PC-3 (cell line): ENCODE data around the gene MON1A. TPM values are rescaled to one million over a fixed set of nuclear protein-coding genes. Genes with fewer than 3 reads are reported as not detected.

Source experiments
- ATAC-seq: fragments of 200-7000 bp; cut with Tn5 transposase; 2 replicates; pipeline ENCODE4 v1.9.1; 2020; ENCODE audit warnings: mild to moderate bottlenecking, moderate library complexity
- Bru-seq: library from RNA; stranded (reverse); fragments of 400-500 nt; gene quantifications from one replicate; lab custom pipeline; 2021; lab: Mats Ljungman, UMichigan
- BruChase-seq, 2 experiments: library from RNA; stranded (reverse); fragments of 400-500 nt; gene quantifications; one replicate each; lab custom pipeline; 2021; lab: Mats Ljungman, UMichigan
- BruUV-seq: library from RNA; stranded (reverse); fragments of 400-500 nt; replicated peaks from 2 replicates; lab custom pipeline; 2021; lab: Mats Ljungman, UMichigan
- CTCF ChIA-PET: fragments of 300-600 bp; sonication (Branson Sonifier 250); formaldehyde crosslinking; loops from one replicate; lab custom pipeline; 2022; ENCODE audit warnings: antibody characterized with exemption; lab: Charles Lee
- POLR2A ChIA-PET: fragments of 300-600 bp; sonication (Branson Sonifier 250); formaldehyde crosslinking; loops from one replicate; lab custom pipeline; 2022; ENCODE audit warnings: antibody characterized with exemption; ENCODE audit not compliant: unreplicated experiment; lab: Charles Lee
- DNase-seq: peaks from one replicate; pipeline ENCODE4 v3.0.0-alpha.2; 2015
- H2AFZ ChIP-seq: fragments of 300-600 bp; sonication (generic); 2 replicates; pipeline ENCODE4 v1.6.0; 2016; ENCODE audit warnings: antibody characterized with exemption, low read length
- H3F3A ChIP-seq: fragments of 300-600 bp; sonication (generic); one replicate; pipeline ENCODE4 v1.6.0; 2017; ENCODE audit warnings: antibody characterized with exemption, low read length, control low read depth, mild to moderate bottlenecking; ENCODE audit not compliant: unreplicated experiment
- H3K27ac ChIP-seq: fragments of 300-600 bp; sonication (generic); 2 replicates; pipeline ENCODE4 v1.5.1; 2016; ENCODE audit warnings: mild to moderate bottlenecking, low read length
- H3K27me3 ChIP-seq: fragments of 300-600 bp; sonication (generic); 2 replicates; pipeline ENCODE4 v1.6.1; 2016; ENCODE audit warnings: low read length, mixed read lengths
- H3K36me3 ChIP-seq: fragments of 300-600 bp; sonication (generic); 2 replicates; pipeline ENCODE4 v1.6.1; 2016; ENCODE audit warnings: low read depth, mixed run types, low read length, mixed read lengths
- H3K4me1 ChIP-seq: fragments of 300-600 bp; sonication (generic); 2 replicates; pipeline ENCODE4 v1.5.1; 2016; ENCODE audit warnings: low read length; ENCODE audit not compliant: insufficient read depth
- H3K4me2 ChIP-seq: fragments of 300-600 bp; sonication (generic); 2 replicates; pipeline ENCODE4 v1.6.0; 2016; ENCODE audit warnings: low read length
- H3K4me3 ChIP-seq: fragments of 300-600 bp; sonication (generic); 2 replicates; pipeline ENCODE4 v1.5.1; 2016; ENCODE audit warnings: mild to moderate bottlenecking, low read length, mixed read lengths
- H3K79me2 ChIP-seq: fragments of 300-600 bp; sonication (generic); 2 replicates; pipeline ENCODE4 v1.6.1; 2017; ENCODE audit warnings: low read length, mixed read lengths
- H3K9ac ChIP-seq: fragments of 300-600 bp; sonication (generic); 2 replicates; pipeline ENCODE4 v1.6.0; 2016; ENCODE audit warnings: mild to moderate bottlenecking, low read length
- H3K9me2 ChIP-seq: fragments of 300-600 bp; sonication (generic); replicated peaks from 2 replicates; pipeline ENCODE4 v1.6.1; 2016; ENCODE audit warnings: mixed run types, low read length, mixed read lengths
- H3K9me3 ChIP-seq: fragments of 300-600 bp; sonication (generic); 2 replicates; pipeline ENCODE4 v1.6.1; 2016; ENCODE audit warnings: low read length, mixed read lengths
- H4K20me1 ChIP-seq: fragments of 300-600 bp; sonication (generic); 2 replicates; pipeline ENCODE4 v1.6.1; 2016; ENCODE audit warnings: low read length, mixed read lengths
- CTCF ChIP-seq: fragments of 300-600 bp; sonication (generic); conservative IDR thresholded peaks from 2 replicates; pipeline ENCODE4 v1.5.1; 2017; ENCODE audit warnings: antibody characterized with exemption, low read depth, mild to moderate bottlenecking, low read length
- EZH2 ChIP-seq: fragments of 300-600 bp; sonication (generic); IDR thresholded peaks from one replicate; pipeline ENCODE4 v1.6.1; 2017; ENCODE audit warnings: antibody characterized with exemption, mild to moderate bottlenecking, low read length; ENCODE audit not compliant: unreplicated experiment
- EZH2phosphoT487 ChIP-seq: fragments of 300-600 bp; sonication (generic); IDR thresholded peaks from 2 replicates; pipeline ENCODE4 v1.6.1; 2018; ENCODE audit warnings: mild to moderate bottlenecking, antibody characterized with exemption, low read length, borderline replicate concordance
- intact Hi-C: fragments of 100-400 bp; cut with micrococcal nuclease; formaldehyde crosslinking; loops from 2 replicates; pipeline ENCODE4 v1.9.0; 2023
- long read RNA-seq: library from polyadenylated mRNA; unstranded; transcript quantifications from one replicate; pipeline ENCODE4 v2.0.0, GENCODE V29; 2021; ENCODE audit not compliant: unreplicated experiment
- total RNA-seq: library from RNA; depleted of rRNA; stranded (reverse); fragments of >200 nt; gene quantifications from 2 replicates; pipeline ENCODE4 v1.2.3, GENCODE V29; 2014; rRNA removed

MON1A gene
- total RNA-seq (20.8 and 24.9 TPM in 2 replicates), Bru-seq, nascent RNA (percentile 53 among the genes with signal in this experiment), BruChase-seq, experiment 1, labeled RNA remaining after a 6-hour chase (percentile 68 among the genes with signal in this experiment), BruChase-seq, experiment 2, labeled RNA remaining after a 2-hour chase (percentile 57 among the genes with signal in this experiment)
- long read RNA-seq, transcript MON1A-201 (6 exons, 2,370 nt), result major isoform, 43 of 72 reads
- long read RNA-seq, transcript MON1A-203 (5 exons, 1,617 nt), result minor isoform, 12 of 72 reads
- long read RNA-seq, partial matches to known transcripts, result 7 of 72 reads
- long read RNA-seq, other reads (novel, unspliced or antisense), result 9 of 72 reads

DNA sequence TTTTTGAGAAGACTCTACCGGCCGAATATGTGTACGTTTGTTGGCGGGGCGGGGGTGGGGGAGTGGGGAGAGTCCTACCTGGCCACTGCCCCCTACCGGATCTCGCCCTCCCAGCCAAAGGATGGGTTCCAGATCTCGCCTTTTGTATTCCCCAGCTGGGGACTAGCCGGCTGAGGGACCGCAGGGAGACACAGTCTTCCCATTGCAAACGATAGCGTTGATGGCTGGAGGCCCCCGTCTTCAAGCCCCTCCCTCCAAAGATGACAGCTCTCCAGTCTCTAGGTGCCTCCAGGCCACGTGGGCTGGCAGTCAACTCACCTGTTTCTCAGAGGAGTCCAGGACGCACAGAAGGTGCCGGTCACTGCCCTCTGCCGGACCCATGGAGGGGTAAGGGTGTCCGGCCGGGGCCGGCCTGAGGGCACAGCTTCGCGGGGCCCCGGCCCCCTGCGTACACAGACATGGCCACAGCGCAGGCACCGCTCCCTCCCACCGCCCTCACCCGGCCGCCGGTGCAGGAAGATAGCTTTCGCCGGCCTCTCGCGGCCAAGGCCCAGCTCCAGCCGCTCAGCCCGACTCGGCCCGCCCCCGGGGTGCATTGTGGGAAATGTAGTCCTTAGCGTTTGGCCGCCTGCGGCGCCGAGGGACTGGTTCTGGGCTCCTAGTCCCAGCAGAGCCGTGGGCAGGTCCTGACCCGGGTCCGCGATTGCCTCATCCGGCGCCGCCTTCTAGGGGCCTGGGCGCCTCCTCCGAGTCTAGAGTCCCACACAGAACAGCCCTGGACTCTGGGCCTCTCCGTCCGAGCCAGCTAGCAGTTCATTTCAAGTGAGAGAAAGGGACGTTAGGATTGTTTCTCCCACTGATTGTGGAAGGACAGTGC lies at the start of gene MON1A:
Gene MON1A, minus strand, starts transcription at position 521 of the 877 bp plus-strand sequence. CDS start 16,465 bp downstream, outside the sequence.
- ChIA-PET CTCF (interaction anchor here (0.5 to 1.5 kb wide), 6 partner anchors 10 to 126 kb away, joined by 4 to 16 read pairs (median 6); partner anchors contain the start of genes INKA1 and RBM6), POLR2A (interaction anchor here (0.6 to 1.3 kb wide), 4 partner anchors 11 to 143 kb away, joined by 4 to 9 read pairs (median 6); partner anchors contain the start of genes MST1R and RBM6)

GRCh38 chr3:49976942-49977341 lies 47.3 kb upstream of the MON1A start:
- DNase-seq, result no peak
- ChIA-PET CTCF (no interaction called here), POLR2A (no interaction called here)
- Histone ChIP-seq H3K4me1 (no peaks in the 10 kb centered on the region), H3K9me3 (no peaks in the 10 kb centered on the region), H3K27me3 (no peaks in the 10 kb centered on the region), H3K79me2 (no peaks in the 10 kb centered on the region), H3K36me3 (peaks cover 31% of the 10 kb centered on the region; the same call in 1 of the 2 replicates), H3K4me2 (no peak overlapping the region), H3K9ac (no peak overlapping the region), H3K27ac (no peak overlapping the region), H3F3A (no peaks in the 10 kb centered on the region), H3K9me2 (no peaks in the 10 kb centered on the region), H4K20me1 (no peaks in the 10 kb centered on the region), H3K4me3 (no peak overlapping the region), H2AFZ (no peak overlapping the region)
- no peak for ATAC-seq
- intact Hi-C loops, result no loop called here
- TF ChIP-seq EZH2, result no peak
- no peak for TF ChIP-seq CTCF
- no peak for TF ChIP-seq EZH2phosphoT487
- TSS peak; percentile 10 for BruUV-seq

More for the DNA sequence above, at the start of gene MON1A:
- peak; percentile 94 for DNase-seq
- no peaks in the 10 kb centered on the region for H3K9me2 ChIP-seq
- TSS peak; percentile 58 for BruUV-seq
- no peaks in the 10 kb centered on the region for H3F3A ChIP-seq
- H4K20me1 ChIP-seq, result no peaks in the 10 kb centered on the region
- peak within 1 kb of the TSS; percentile 97 for H2AFZ ChIP-seq
- H3K4me3 ChIP-seq, result peak within 1 kb of the TSS; percentile 94
- no peaks in the 10 kb centered on the region for H3K9me3 ChIP-seq
- H3K27me3 ChIP-seq, result no peaks in the 10 kb centered on the region
- H3K79me2 ChIP-seq, result peaks cover 36% of the 10 kb centered on the region
- no peaks in the 10 kb centered on the region for H3K36me3 ChIP-seq
- intact Hi-C loops, result loop anchor here (1.0 to 2.0 kb wide), 2 partner anchors 11 to 23 kb away; partner anchors contain the start of gene RBM6
- TF ChIP-seq EZH2 (no peak), CTCF (peak; percentile 46; the same call in 1 of the 2 replicates)
- peak within 1 kb of the TSS; percentile 53 for H3K27ac ChIP-seq
- H3K4me2 ChIP-seq, result peak within 1 kb of the TSS; percentile 93
- H3K9ac ChIP-seq, result peak within 1 kb of the TSS; percentile 85
- peaks cover 35% of the 10 kb centered on the region for H3K4me1 ChIP-seq
- peak; percentile 94 for ATAC-seq
